ENCODE results near the gene CCBE1.

The CCBE1 gene

GRCh38 chr18:59550174-59550516 lies 147.1 kb downstream of the CCBE1 start:
- Histone ChIP-seq H3K27ac (replicated peaks) (no peak overlapping the region), H3K4me3 (replicated peaks; ENCODE audit: insufficient read depth, low read length) (no peak overlapping the region), H3K27me3 (ENCODE audit: insufficient read depth, poor library complexity, severe bottlenecking) (no peaks in the 10 kb centered on the region)
- DNase-seq (ENCODE audit: low read depth in 1 of 2, low spot score in 1 of 2), result no peak
- TF ChIP-seq, protein P1, sequence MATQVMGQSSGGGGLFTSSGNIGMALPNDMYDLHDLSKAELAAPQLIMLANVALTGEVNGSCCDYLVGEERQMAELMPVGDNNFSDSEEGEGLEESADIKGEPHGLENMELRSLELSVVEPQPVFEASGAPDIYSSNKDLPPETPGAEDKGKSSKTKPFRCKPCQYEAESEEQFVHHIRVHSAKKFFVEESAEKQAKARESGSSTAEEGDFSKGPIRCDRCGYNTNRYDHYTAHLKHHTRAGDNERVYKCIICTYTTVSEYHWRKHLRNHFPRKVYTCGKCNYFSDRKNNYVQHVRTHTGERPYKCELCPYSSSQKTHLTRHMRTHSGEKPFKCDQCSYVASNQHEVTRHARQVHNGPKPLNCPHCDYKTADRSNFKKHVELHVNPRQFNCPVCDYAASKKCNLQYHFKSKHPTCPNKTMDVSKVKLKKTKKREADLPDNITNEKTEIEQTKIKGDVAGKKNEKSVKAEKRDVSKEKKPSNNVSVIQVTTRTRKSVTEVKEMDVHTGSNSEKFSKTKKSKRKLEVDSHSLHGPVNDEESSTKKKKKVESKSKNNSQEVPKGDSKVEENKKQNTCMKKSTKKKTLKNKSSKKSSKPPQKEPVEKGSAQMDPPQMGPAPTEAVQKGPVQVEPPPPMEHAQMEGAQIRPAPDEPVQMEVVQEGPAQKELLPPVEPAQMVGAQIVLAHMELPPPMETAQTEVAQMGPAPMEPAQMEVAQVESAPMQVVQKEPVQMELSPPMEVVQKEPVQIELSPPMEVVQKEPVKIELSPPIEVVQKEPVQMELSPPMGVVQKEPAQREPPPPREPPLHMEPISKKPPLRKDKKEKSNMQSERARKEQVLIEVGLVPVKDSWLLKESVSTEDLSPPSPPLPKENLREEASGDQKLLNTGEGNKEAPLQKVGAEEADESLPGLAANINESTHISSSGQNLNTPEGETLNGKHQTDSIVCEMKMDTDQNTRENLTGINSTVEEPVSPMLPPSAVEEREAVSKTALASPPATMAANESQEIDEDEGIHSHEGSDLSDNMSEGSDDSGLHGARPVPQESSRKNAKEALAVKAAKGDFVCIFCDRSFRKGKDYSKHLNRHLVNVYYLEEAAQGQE (IDR thresholded peaks at IDR 0.05; ENCODE audit: insufficient replicate concordance, low read depth), result no peak
- TF ChIP-seq POLR2AphosphoS5 (IDR thresholded peaks at IDR 0.05; ENCODE audit: low read depth) (no peak), GABPA (IDR thresholded peaks at IDR 0.05; ENCODE audit: low read depth) (no peak), SPI1 (IDR thresholded peaks at IDR 0.05; ENCODE audit: borderline replicate concordance, low read depth) (no peak)
- TF ChIP-seq, protein P2, sequence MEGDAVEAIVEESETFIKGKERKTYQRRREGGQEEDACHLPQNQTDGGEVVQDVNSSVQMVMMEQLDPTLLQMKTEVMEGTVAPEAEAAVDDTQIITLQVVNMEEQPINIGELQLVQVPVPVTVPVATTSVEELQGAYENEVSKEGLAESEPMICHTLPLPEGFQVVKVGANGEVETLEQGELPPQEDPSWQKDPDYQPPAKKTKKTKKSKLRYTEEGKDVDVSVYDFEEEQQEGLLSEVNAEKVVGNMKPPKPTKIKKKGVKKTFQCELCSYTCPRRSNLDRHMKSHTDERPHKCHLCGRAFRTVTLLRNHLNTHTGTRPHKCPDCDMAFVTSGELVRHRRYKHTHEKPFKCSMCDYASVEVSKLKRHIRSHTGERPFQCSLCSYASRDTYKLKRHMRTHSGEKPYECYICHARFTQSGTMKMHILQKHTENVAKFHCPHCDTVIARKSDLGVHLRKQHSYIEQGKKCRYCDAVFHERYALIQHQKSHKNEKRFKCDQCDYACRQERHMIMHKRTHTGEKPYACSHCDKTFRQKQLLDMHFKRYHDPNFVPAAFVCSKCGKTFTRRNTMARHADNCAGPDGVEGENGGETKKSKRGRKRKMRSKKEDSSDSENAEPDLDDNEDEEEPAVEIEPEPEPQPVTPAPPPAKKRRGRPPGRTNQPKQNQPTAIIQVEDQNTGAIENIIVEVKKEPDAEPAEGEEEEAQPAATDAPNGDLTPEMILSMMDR (IDR thresholded peaks at IDR 0.05; ENCODE audit: insufficient read depth, low read length), result no peak

DNA sequence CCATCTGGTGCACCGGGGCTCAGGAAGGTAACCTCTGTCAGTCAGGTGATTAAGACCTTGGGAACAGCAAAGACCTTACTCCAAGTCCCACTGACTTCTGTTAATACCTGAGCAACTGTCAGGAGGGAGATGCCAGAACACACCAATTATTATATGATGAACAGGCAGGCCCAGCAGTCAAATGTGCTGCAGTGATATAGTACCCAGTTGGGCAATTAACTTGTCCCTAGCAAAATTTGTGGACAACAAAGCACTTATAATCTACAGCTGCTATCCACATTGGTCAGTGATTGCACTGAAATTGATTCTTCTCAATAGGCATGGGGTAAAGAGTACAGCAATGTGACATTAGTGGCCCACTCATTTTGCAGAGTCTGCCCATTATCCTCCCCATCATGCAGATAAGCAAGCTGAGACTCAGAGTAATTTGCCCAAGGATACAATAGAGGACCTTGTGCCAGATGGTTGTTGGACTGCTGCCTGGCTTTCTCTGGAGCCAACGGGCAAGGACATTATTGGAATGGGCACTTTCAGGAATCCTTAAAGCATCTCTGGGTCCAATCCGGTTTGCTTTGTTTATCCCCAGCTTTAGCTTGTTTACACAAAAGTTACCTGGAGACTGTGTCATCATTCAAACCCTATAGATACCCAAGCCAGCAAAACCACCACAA lies 147.6 kb downstream of the CCBE1 start:
- H3K27ac ChIP-seq (replicated peaks), result no peak overlapping the region
- TF ChIP-seq, protein P2 (IDR thresholded peaks at IDR 0.05; ENCODE audit: insufficient read depth, low read length), result no peak
- TF ChIP-seq, protein P1 (IDR thresholded peaks at IDR 0.05; ENCODE audit: insufficient replicate concordance, low read depth), result no peak
- TF ChIP-seq GABPA (IDR thresholded peaks at IDR 0.05; ENCODE audit: low read depth) (no peak), SPI1 (IDR thresholded peaks at IDR 0.05; ENCODE audit: borderline replicate concordance, low read depth) (no peak), POLR2AphosphoS5 (IDR thresholded peaks at IDR 0.05; ENCODE audit: low read depth) (no peak)
- H3K4me3 ChIP-seq (replicated peaks; ENCODE audit: insufficient read depth, low read length), result no peak overlapping the region
- DNase-seq (ENCODE audit: low read depth in 1 of 2, low spot score in 1 of 2), result no peak
- H3K27me3 ChIP-seq (ENCODE audit: insufficient read depth, poor library complexity, severe bottlenecking), result no peaks in the 10 kb centered on the region

DNA sequence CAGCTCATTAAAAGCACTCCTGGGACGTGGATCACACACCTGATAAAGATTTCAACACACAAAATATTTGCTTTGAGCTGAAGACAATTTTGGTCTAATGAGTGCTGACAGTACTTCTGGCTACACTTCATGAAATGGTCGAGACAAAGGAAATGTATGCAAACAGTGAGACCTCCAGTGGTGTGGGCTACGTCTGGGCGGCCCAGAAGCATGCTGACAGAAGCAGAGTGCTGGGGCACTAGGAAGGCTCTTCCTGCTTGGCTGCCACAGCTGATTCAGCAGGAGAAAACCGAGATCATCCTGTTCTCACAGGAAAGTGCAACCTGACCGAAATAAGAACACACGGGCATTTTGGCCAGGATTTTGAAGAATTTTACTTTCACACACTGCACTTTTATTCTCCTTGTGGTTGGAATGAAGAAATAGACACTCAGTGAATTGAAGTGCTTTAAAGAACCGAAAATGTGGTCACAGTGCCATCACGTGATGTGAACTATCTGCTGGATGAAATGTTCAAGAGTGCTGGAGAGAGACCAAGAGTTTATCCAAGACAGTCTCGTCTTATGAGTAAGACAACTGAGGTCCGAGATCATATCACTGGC lies 149.5 kb downstream of the CCBE1 start:
- Histone ChIP-seq H3K27ac (replicated peaks) (no peak overlapping the region), H3K27me3 (ENCODE audit: insufficient read depth, poor library complexity, severe bottlenecking) (no peaks in the 10 kb centered on the region), H3K4me3 (replicated peaks; ENCODE audit: insufficient read depth, low read length) (no peak overlapping the region)
- DNase-seq (ENCODE audit: low read depth in 1 of 2, low spot score in 1 of 2), result no peak
- TF ChIP-seq, protein P2 (IDR thresholded peaks at IDR 0.05; ENCODE audit: insufficient read depth, low read length), result no peak
- no peak for TF ChIP-seq GABPA (IDR thresholded peaks at IDR 0.05; ENCODE audit: low read depth)
- no peak for TF ChIP-seq POLR2AphosphoS5 (IDR thresholded peaks at IDR 0.05; ENCODE audit: low read depth)
- TF ChIP-seq SPI1 (IDR thresholded peaks at IDR 0.05; ENCODE audit: borderline replicate concordance, low read depth), result no peak

Measured in HL-60 (cell line).